Nephron (organoid): ENCODE data around the gene ZNF462.
A peak's percentile ranks its signal among the peaks of the same experiment; 100 is the strongest.

Source experiments
- H3K27ac Mint-ChIP-seq, 3 experiments: 2 replicates each; pipeline ENCODE4 v1.8.0; 2020; ENCODE audit warnings: mixed read lengths in 3 of 3, mild to moderate bottlenecking in 2 of 3, moderate library complexity in 1 of 3
- H3K27me3 Mint-ChIP-seq: 2 replicates; pipeline ENCODE4 v1.8.0; 2021; ENCODE audit warnings: low read depth, mild to moderate bottlenecking, moderate library complexity, mixed read lengths
- H3K36me3 Mint-ChIP-seq: 2 replicates; pipeline ENCODE4 v1.8.0; 2020; ENCODE audit warnings: low read depth, mixed read lengths
- H3K4me1 Mint-ChIP-seq: 2 replicates; pipeline ENCODE4 v1.8.0; 2020; ENCODE audit warnings: mixed read lengths
- H3K4me3 Mint-ChIP-seq, 3 experiments: 2 replicates each; pipeline ENCODE4 v1.8.0; 2020; ENCODE audit warnings: mild to moderate bottlenecking in 3 of 3, mixed read lengths in 3 of 3, moderate library complexity in 2 of 3
- H3K9me3 Mint-ChIP-seq: 2 replicates; pipeline ENCODE4 v1.8.0; 2020; ENCODE audit warnings: mixed read lengths
- CTCF ChIP-seq, 3 experiments: fragments of 200-600 bp; sonication (generic); IDR thresholded peaks; one replicate each; pipeline ENCODE4 v1.5.0; 2021; ENCODE audit warnings: antibody characterized with exemption in 3 of 3; ENCODE audit not compliant: unreplicated experiment in 3 of 3

The ZNF462 gene

GRCh38 chr9:106861640-106862109, 1.3 kb upstream of the ZNF462 start:
- H3K4me3 Mint-ChIP-seq: peak overlapping the region; percentile 93 to 95 (median 94)
- peaks cover 26% of the 10 kb centered on the region for H3K4me1 Mint-ChIP-seq
- peaks cover 23% of the 10 kb centered on the region for H3K27me3 Mint-ChIP-seq
- no peaks in the 10 kb centered on the region for H3K9me3 Mint-ChIP-seq
- peak overlapping the region; percentile 93 to 99 (median 98) for H3K27ac Mint-ChIP-seq
- H3K36me3 Mint-ChIP-seq: peaks cover 5% of the 10 kb centered on the region
- no peak for TF ChIP-seq CTCF (IDR thresholded peaks at IDR 0.05; ENCODE audit: unreplicated experiment in 3 of 3)

GRCh38 chr9:106862110-106862820, 701 bp upstream of the ZNF462 start:
- H3K27ac Mint-ChIP-seq: peak overlapping the region; percentile 93 to 99 (median 98)
- peak overlapping the region; percentile 93 to 95 (median 94) for H3K4me3 Mint-ChIP-seq
- TF ChIP-seq CTCF (IDR thresholded peaks at IDR 0.05; ENCODE audit: unreplicated experiment in 3 of 3): no peak
- peaks cover 5% of the 10 kb centered on the region for H3K36me3 Mint-ChIP-seq
- peaks cover 21% of the 10 kb centered on the region for H3K27me3 Mint-ChIP-seq
- H3K9me3 Mint-ChIP-seq: no peaks in the 10 kb centered on the region
- H3K4me1 Mint-ChIP-seq: peaks cover 32% of the 10 kb centered on the region

GRCh38 chr9:106864373-106865143, 1.6 kb downstream of the ZNF462 start:
- peaks cover 13% of the 10 kb centered on the region for H3K27me3 Mint-ChIP-seq
- H3K27ac Mint-ChIP-seq: peak overlapping the region; percentile 93 to 99 (median 98)
- peaks cover 24% of the 10 kb centered on the region for H3K36me3 Mint-ChIP-seq
- H3K4me1 Mint-ChIP-seq: peaks cover 53% of the 10 kb centered on the region
- no peaks in the 10 kb centered on the region for H3K9me3 Mint-ChIP-seq
- peak overlapping the region; percentile 93 to 95 (median 94) for H3K4me3 Mint-ChIP-seq
- TF ChIP-seq CTCF (IDR thresholded peaks at IDR 0.05; ENCODE audit: unreplicated experiment in 3 of 3): no peak

GRCh38 chr9:106866243-106866642, 3.3 kb downstream of the ZNF462 start:
- no peak for TF ChIP-seq CTCF (IDR thresholded peaks at IDR 0.05; ENCODE audit: unreplicated experiment in 3 of 3)
- Mint-ChIP-seq H3K4me3 (peak overlapping the region; percentile 93 to 95 (median 94)), H3K9me3 (no peaks in the 10 kb centered on the region), H3K27ac (peak overlapping the region; percentile 90 to 99 (median 93)), H3K4me1 (peaks cover 63% of the 10 kb centered on the region), H3K36me3 (peaks cover 27% of the 10 kb centered on the region), H3K27me3 (no peaks in the 10 kb centered on the region)

- no peak overlapping the region for H3K4me3 Mint-ChIP-seq
- H3K27ac Mint-ChIP-seq: peak overlapping the region; percentile 24 to 68 (median 60)
- H3K4me1 Mint-ChIP-seq: peaks cover 66% of the 10 kb centered on the region
- no peak for TF ChIP-seq CTCF (IDR thresholded peaks at IDR 0.05; ENCODE audit: unreplicated experiment in 3 of 3)
- no peaks in the 10 kb centered on the region for H3K9me3 Mint-ChIP-seq
- H3K36me3 Mint-ChIP-seq: peaks cover 31% of the 10 kb centered on the region
- H3K27me3 Mint-ChIP-seq: no peaks in the 10 kb centered on the region
Measured at GRCh38 chr9:106867286-106867685, 4.3 kb downstream of the ZNF462 start.
